ENCODE measurements around the gene GNAQ.

DNA sequence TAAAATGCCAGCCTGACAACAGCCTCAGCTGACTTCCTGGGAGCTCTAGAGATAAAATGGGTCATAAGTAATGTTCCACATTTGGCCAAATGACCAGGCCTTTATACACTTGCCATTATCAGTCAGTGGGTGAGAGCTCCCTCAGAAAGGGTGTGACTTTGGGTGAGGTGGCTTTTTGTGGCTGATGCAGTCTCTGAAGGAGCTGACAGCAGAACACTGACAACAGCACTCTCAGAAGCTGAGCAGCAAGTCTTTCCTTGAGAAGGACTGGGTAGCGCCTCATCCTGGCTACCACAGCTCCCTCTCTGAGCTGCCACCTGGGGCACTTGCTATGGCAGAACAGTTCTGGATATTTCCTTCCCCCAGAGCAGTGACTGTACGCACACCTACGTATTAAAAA, 22.0 kb upstream of the GNAQ start:
- TF ChIP-seq, protein P1, sequence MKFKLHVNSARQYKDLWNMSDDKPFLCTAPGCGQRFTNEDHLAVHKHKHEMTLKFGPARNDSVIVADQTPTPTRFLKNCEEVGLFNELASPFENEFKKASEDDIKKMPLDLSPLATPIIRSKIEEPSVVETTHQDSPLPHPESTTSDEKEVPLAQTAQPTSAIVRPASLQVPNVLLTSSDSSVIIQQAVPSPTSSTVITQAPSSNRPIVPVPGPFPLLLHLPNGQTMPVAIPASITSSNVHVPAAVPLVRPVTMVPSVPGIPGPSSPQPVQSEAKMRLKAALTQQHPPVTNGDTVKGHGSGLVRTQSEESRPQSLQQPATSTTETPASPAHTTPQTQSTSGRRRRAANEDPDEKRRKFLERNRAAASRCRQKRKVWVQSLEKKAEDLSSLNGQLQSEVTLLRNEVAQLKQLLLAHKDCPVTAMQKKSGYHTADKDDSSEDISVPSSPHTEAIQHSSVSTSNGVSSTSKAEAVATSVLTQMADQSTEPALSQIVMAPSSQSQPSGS (CRISPR knock-in tag; IDR thresholded peaks at IDR 0.05; ENCODE audit: borderline replicate concordance, low read depth): no peak
- TF ChIP-seq NFATC4 (CRISPR knock-in tag; IDR thresholded peaks at IDR 0.05) (no peak), GTF2I (CRISPR knock-in tag; conservative IDR thresholded peaks at IDR 0.05) (no peak), TEAD4 (CRISPR knock-in tag; IDR thresholded peaks at IDR 0.05) (no peak), NR2C2 (CRISPR knock-in tag; IDR thresholded peaks at IDR 0.05) (no peak), MXD4 (CRISPR knock-in tag; IDR thresholded peaks at IDR 0.05; ENCODE audit: borderline replicate concordance) (no peak), ELF4 (CRISPR knock-in tag; IDR thresholded peaks at IDR 0.05; ENCODE audit: low read depth) (no peak)
- TF ChIP-seq, protein P2, sequence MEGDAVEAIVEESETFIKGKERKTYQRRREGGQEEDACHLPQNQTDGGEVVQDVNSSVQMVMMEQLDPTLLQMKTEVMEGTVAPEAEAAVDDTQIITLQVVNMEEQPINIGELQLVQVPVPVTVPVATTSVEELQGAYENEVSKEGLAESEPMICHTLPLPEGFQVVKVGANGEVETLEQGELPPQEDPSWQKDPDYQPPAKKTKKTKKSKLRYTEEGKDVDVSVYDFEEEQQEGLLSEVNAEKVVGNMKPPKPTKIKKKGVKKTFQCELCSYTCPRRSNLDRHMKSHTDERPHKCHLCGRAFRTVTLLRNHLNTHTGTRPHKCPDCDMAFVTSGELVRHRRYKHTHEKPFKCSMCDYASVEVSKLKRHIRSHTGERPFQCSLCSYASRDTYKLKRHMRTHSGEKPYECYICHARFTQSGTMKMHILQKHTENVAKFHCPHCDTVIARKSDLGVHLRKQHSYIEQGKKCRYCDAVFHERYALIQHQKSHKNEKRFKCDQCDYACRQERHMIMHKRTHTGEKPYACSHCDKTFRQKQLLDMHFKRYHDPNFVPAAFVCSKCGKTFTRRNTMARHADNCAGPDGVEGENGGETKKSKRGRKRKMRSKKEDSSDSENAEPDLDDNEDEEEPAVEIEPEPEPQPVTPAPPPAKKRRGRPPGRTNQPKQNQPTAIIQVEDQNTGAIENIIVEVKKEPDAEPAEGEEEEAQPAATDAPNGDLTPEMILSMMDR (IDR thresholded peaks at IDR 0.05): no peak
- TF ChIP-seq, protein P3, sequence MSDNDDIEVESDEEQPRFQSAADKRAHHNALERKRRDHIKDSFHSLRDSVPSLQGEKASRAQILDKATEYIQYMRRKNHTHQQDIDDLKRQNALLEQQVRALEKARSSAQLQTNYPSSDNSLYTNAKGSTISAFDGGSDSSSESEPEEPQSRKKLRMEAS (CRISPR knock-in tag; IDR thresholded peaks at IDR 0.05): no peak
- TF ChIP-seq, protein P4, sequence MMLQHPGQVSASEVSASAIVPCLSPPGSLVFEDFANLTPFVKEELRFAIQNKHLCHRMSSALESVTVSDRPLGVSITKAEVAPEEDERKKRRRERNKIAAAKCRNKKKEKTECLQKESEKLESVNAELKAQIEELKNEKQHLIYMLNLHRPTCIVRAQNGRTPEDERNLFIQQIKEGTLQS (CRISPR knock-in tag; conservative IDR thresholded peaks at IDR 0.05): no peak
- TF ChIP-seq, protein P5, sequence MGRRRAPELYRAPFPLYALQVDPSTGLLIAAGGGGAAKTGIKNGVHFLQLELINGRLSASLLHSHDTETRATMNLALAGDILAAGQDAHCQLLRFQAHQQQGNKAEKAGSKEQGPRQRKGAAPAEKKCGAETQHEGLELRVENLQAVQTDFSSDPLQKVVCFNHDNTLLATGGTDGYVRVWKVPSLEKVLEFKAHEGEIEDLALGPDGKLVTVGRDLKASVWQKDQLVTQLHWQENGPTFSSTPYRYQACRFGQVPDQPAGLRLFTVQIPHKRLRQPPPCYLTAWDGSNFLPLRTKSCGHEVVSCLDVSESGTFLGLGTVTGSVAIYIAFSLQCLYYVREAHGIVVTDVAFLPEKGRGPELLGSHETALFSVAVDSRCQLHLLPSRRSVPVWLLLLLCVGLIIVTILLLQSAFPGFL (CRISPR knock-in tag; IDR thresholded peaks at IDR 0.05; ENCODE audit: borderline replicate concordance): no peak
- TF ChIP-seq, protein P6, sequence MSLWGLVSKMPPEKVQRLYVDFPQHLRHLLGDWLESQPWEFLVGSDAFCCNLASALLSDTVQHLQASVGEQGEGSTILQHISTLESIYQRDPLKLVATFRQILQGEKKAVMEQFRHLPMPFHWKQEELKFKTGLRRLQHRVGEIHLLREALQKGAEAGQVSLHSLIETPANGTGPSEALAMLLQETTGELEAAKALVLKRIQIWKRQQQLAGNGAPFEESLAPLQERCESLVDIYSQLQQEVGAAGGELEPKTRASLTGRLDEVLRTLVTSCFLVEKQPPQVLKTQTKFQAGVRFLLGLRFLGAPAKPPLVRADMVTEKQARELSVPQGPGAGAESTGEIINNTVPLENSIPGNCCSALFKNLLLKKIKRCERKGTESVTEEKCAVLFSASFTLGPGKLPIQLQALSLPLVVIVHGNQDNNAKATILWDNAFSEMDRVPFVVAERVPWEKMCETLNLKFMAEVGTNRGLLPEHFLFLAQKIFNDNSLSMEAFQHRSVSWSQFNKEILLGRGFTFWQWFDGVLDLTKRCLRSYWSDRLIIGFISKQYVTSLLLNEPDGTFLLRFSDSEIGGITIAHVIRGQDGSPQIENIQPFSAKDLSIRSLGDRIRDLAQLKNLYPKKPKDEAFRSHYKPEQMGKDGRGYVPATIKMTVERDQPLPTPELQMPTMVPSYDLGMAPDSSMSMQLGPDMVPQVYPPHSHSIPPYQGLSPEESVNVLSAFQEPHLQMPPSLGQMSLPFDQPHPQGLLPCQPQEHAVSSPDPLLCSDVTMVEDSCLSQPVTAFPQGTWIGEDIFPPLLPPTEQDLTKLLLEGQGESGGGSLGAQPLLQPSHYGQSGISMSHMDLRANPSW (CRISPR knock-in tag; conservative IDR thresholded peaks at IDR 0.05; ENCODE audit: low read depth): no peak
- TF ChIP-seq, protein P7, sequence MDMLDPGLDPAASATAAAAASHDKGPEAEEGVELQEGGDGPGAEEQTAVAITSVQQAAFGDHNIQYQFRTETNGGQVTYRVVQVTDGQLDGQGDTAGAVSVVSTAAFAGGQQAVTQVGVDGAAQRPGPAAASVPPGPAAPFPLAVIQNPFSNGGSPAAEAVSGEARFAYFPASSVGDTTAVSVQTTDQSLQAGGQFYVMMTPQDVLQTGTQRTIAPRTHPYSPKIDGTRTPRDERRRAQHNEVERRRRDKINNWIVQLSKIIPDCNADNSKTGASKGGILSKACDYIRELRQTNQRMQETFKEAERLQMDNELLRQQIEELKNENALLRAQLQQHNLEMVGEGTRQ (CRISPR knock-in tag; IDR thresholded peaks at IDR 0.05): no peak
- TF ChIP-seq, protein P8, sequence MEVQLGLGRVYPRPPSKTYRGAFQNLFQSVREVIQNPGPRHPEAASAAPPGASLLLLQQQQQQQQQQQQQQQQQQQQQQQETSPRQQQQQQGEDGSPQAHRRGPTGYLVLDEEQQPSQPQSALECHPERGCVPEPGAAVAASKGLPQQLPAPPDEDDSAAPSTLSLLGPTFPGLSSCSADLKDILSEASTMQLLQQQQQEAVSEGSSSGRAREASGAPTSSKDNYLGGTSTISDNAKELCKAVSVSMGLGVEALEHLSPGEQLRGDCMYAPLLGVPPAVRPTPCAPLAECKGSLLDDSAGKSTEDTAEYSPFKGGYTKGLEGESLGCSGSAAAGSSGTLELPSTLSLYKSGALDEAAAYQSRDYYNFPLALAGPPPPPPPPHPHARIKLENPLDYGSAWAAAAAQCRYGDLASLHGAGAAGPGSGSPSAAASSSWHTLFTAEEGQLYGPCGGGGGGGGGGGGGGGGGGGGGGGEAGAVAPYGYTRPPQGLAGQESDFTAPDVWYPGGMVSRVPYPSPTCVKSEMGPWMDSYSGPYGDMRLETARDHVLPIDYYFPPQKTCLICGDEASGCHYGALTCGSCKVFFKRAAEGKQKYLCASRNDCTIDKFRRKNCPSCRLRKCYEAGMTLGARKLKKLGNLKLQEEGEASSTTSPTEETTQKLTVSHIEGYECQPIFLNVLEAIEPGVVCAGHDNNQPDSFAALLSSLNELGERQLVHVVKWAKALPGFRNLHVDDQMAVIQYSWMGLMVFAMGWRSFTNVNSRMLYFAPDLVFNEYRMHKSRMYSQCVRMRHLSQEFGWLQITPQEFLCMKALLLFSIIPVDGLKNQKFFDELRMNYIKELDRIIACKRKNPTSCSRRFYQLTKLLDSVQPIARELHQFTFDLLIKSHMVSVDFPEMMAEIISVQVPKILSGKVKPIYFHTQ (CRISPR knock-in tag; IDR thresholded peaks at IDR 0.05): no peak

Data from WTC11 (cell line).